Neural cell (in vitro differentiated cells): ENCODE results near the gene P2RX6. TPM values are rescaled to one million over a fixed set of nuclear protein-coding genes. Genes with fewer than 3 reads are reported as not detected.
"Not testable (repeated sequence)": the region's sequence is repeated elsewhere in the genome, so short reads cannot be mapped to it uniquely, and the experiment has no call there.

ENCODE experiments used
- H2AFZ ChIP-seq: fragments of 200-600, 300-800 bp; sonication (generic), shearing (Covaris generic); 2 replicates; pipeline ENCODE4 v1.6.0; 2014; ENCODE audit warnings: low read depth, mild to moderate bottlenecking, antibody characterized with exemption, low read length, moderate library complexity
- H3F3A ChIP-seq: fragments of 200-600 bp; shearing (Covaris generic); 2 replicates; pipeline ENCODE4 v1.6.1; 2016; ENCODE audit warnings: mild to moderate bottlenecking, moderate library complexity, mixed read lengths, antibody characterized with exemption, low read length; ENCODE audit not compliant: insufficient read depth, poor library complexity, severe bottlenecking
- H3K27ac ChIP-seq: fragments of 200-600, 300-800 bp; sonication (generic), shearing (Covaris generic); 2 replicates; pipeline ENCODE4 v1.5.1; 2014; ENCODE audit warnings: mild to moderate bottlenecking, low read length, moderate library complexity
- H3K27me3 ChIP-seq: fragments of 300-800, 200-600 bp; sonication (generic), shearing (Covaris generic); 2 replicates; pipeline ENCODE4 v1.6.0; 2014; ENCODE audit warnings: mild to moderate bottlenecking, low read depth, low read length, moderate library complexity; ENCODE audit not compliant: insufficient read depth
- H3K36me3 ChIP-seq: fragments of 300-800, 200-600 bp; sonication (generic), shearing (Covaris generic); 2 replicates; pipeline ENCODE4 v1.5.1; 2014; ENCODE audit warnings: mild to moderate bottlenecking, antibody characterized with exemption, low read length, moderate library complexity; ENCODE audit not compliant: insufficient read depth
- H3K4me2 ChIP-seq: fragments of 300-800, 200-600 bp; sonication (generic), shearing (Covaris generic); 2 replicates; pipeline ENCODE4 v1.6.0; 2014; ENCODE audit warnings: mild to moderate bottlenecking, low read length
- H3K4me3 ChIP-seq: fragments of 300-800, 200-600 bp; sonication (generic), shearing (Covaris generic); 2 replicates; pipeline ENCODE4 v1.5.1; 2014; ENCODE audit warnings: mild to moderate bottlenecking, low read length, moderate library complexity
- H3K79me2 ChIP-seq: fragments of 200-600 bp; shearing (Covaris generic); replicated peaks from 2 replicates; pipeline ENCODE4 v1.6.0; 2014; ENCODE audit warnings: mild to moderate bottlenecking, low read length, moderate library complexity; ENCODE audit not compliant: insufficient read depth
- H3K9ac ChIP-seq: fragments of 300-800, 200-600 bp; sonication (generic), shearing (Covaris generic); 2 replicates; pipeline ENCODE4 v1.6.1; 2016; ENCODE audit warnings: mild to moderate bottlenecking, low read length, mixed read lengths
- H3K9me2 ChIP-seq: fragments of 200-600 bp; shearing (Covaris generic); 2 replicates; pipeline ENCODE4 v1.6.1; 2016; ENCODE audit warnings: mild to moderate bottlenecking, low read length, mixed read lengths; ENCODE audit not compliant: insufficient read depth
- H3K9me3 ChIP-seq: fragments of 200-600, 300-800 bp; sonication (generic), shearing (Covaris generic); 2 replicates; pipeline ENCODE4 v1.6.1; 2016; ENCODE audit warnings: mild to moderate bottlenecking, mixed run types, low read length, moderate library complexity, mixed read lengths
- H4K20me1 ChIP-seq: fragments of 200-600 bp; shearing (Covaris generic); 2 replicates; pipeline ENCODE4 v1.6.1; 2016; ENCODE audit warnings: mild to moderate bottlenecking, mixed run types; ENCODE audit not compliant: insufficient read depth
- EP300 ChIP-seq: fragments of 450-650 bp; conservative IDR thresholded peaks from 2 replicates; pipeline ENCODE4 v1.6.1; 2014; ENCODE audit warnings: antibody characterized with exemption, mild to moderate bottlenecking, moderate library complexity; ENCODE audit not compliant: poor library complexity, severe bottlenecking
- EZH2 ChIP-seq: fragments of 200-600, 300-800 bp; shearing (Covaris generic), sonication (generic); IDR thresholded peaks from 2 replicates; pipeline ENCODE4 v1.6.1; 2014; ENCODE audit warnings: antibody characterized with exemption, low read length, borderline replicate concordance, mild to moderate bottlenecking; ENCODE audit not compliant: insufficient read depth, poor library complexity, severe bottlenecking
- MXI1 ChIP-seq: fragments of 450-650 bp; conservative IDR thresholded peaks from 2 replicates; pipeline ENCODE4 v1.6.1; 2014; ENCODE audit warnings: antibody characterized with exemption, mild to moderate bottlenecking; ENCODE audit not compliant: poor library complexity, severe bottlenecking
- POLR2AphosphoS5 ChIP-seq: IDR thresholded peaks from 2 replicates; pipeline ENCODE4 v1.6.1; 2012
- RAD21 ChIP-seq: fragments of 450-650 bp; conservative IDR thresholded peaks from 2 replicates; pipeline ENCODE4 v1.6.1; 2014; ENCODE audit warnings: antibody characterized with exemption, mild to moderate bottlenecking, moderate library complexity
- SMC3 ChIP-seq: fragments of 450-650 bp; conservative IDR thresholded peaks from 2 replicates; pipeline ENCODE4 v1.6.1; 2014; ENCODE audit warnings: antibody characterized with exemption, mild to moderate bottlenecking, moderate library complexity; ENCODE audit not compliant: poor library complexity
- TAF1 ChIP-seq: IDR thresholded peaks from 2 replicates; pipeline ENCODE4 v1.6.1; 2012; ENCODE audit warnings: low read depth
- polyA plus RNA-seq: library from polyadenylated mRNA; depleted of rRNA; stranded (reverse); fragments of >200 nt; gene quantifications from 2 replicates; pipeline ENCODE4 v1.2.3, GENCODE V29; 2014
- TF ChIP-seq, protein P1 (sequence below): IDR thresholded peaks from 2 replicates; pipeline ENCODE4 v1.6.1; 2012; ENCODE audit warnings: borderline replicate concordance

The P2RX6 gene
- polyA plus RNA-seq, 1 donor from 2014 or later: 0.17 TPM

DNA sequence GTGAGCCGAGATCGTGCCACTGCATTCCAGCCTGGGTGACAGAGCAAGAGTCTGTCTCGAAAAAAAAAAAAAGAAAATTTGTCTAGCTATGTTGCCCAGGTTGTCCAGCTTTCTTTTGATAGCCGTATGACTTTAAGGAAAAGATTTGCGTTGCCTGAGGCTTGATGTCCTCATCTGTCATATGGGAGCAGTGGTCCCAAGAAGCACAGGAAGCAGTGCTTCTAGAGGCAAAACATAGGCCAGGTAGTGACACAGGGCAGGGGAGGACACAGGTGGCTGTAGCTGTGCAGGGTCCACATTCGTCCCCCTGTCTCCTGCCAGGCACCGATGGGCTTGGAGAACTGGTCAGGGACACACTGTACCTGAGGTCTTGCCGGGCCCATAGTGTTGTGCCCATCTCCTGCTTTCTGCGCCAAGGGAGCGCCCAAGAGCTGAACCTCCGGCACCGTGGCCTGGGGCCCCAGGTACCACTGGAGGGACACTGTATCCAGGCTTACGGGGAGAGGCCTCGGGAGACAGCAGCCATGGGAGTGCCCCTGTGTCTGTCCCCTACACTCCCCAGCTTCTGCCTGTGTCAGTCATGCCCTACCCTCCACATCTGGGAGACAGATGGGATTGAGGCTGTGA lies 32.2 kb downstream of the P2RX6 start:
- Histone ChIP-seq H3K27me3 (no peaks in the 10 kb centered on the region), H3K79me2 (no peaks in the 10 kb centered on the region), H3K4me2 (no peak overlapping the region), H3K27ac (no peak overlapping the region), H3K36me3 (no peaks in the 10 kb centered on the region), H3K4me3 (no peak overlapping the region), H3F3A (no peaks in the 10 kb centered on the region), H2AFZ (no peak overlapping the region), H3K9me3 (no peaks in the 10 kb centered on the region), H3K9ac (no peak overlapping the region), H3K9me2 (no peaks in the 10 kb centered on the region), H4K20me1 (no peaks in the 10 kb centered on the region)
- TF ChIP-seq, protein P1, sequence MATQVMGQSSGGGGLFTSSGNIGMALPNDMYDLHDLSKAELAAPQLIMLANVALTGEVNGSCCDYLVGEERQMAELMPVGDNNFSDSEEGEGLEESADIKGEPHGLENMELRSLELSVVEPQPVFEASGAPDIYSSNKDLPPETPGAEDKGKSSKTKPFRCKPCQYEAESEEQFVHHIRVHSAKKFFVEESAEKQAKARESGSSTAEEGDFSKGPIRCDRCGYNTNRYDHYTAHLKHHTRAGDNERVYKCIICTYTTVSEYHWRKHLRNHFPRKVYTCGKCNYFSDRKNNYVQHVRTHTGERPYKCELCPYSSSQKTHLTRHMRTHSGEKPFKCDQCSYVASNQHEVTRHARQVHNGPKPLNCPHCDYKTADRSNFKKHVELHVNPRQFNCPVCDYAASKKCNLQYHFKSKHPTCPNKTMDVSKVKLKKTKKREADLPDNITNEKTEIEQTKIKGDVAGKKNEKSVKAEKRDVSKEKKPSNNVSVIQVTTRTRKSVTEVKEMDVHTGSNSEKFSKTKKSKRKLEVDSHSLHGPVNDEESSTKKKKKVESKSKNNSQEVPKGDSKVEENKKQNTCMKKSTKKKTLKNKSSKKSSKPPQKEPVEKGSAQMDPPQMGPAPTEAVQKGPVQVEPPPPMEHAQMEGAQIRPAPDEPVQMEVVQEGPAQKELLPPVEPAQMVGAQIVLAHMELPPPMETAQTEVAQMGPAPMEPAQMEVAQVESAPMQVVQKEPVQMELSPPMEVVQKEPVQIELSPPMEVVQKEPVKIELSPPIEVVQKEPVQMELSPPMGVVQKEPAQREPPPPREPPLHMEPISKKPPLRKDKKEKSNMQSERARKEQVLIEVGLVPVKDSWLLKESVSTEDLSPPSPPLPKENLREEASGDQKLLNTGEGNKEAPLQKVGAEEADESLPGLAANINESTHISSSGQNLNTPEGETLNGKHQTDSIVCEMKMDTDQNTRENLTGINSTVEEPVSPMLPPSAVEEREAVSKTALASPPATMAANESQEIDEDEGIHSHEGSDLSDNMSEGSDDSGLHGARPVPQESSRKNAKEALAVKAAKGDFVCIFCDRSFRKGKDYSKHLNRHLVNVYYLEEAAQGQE: no peak
- TF ChIP-seq EZH2: no peak
- no peak for TF ChIP-seq SMC3
- TF ChIP-seq TAF1: no peak
- no peak for TF ChIP-seq RAD21
- no peak for TF ChIP-seq MXI1

DNA sequence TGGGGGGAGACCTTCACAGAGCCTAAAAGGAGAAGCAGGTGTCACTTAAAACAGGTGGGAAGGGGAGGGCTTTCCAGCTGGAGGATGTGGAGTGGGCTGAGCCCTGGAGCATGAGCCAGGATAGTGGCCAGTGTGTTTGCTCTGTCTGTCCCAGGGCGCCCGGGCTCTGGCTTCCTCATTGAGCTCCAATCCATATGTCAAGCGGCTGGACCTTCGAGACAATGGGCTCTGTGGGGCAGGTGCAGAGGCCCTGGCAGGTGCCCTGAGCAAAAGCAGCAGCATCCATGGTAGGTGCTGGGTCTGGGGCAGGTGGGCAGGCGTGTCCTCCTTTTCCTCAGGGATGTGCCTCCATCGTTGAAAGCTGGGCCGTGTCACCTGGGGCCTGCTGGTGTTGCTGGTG lies 32.8 kb downstream of the P2RX6 start:
- Histone ChIP-seq H3K9me2 (no peaks in the 10 kb centered on the region), H3K36me3 (no peaks in the 10 kb centered on the region)

DNA sequence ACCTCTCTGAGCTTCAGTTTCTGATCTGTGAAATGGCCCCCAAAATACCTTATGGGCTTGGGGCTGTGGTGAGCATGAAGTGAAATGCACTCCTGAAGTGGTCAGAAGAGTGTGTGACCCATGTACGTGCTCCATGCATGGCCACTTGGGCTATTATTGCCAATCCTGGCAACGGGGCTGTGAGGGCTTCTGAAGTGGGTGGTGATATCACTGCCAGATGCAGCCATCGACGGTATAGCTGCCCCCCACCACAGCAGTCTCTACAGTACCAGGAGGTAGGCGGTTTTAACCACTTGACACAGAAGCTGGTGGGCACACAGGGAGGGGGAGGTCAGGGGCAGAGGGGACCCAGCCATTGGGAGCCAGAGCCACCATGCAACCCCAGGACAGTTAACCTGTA lies 33.5 kb downstream of the P2RX6 start:
- not testable (repeated sequence) for H2AFZ ChIP-seq, H3K9ac ChIP-seq, H3K36me3 ChIP-seq, H3K9me2 ChIP-seq, H3K4me3 ChIP-seq, H3K4me2 ChIP-seq, H4K20me1 ChIP-seq, H3K79me2 ChIP-seq, H3K9me3 ChIP-seq, H3K27me3 ChIP-seq, H3K27ac ChIP-seq, H3F3A ChIP-seq

More for the DNA sequence above, 32.8 kb downstream of the P2RX6 start:
- H3K4me2 ChIP-seq: no peak overlapping the region
- H3K79me2 ChIP-seq: no peaks in the 10 kb centered on the region
- no peak overlapping the region for H3K4me3 ChIP-seq
- H3K27ac ChIP-seq: no peak overlapping the region
- H3K27me3 ChIP-seq: no peaks in the 10 kb centered on the region
- no peaks in the 10 kb centered on the region for H3F3A ChIP-seq
- TF ChIP-seq MXI1: no peak
- TF ChIP-seq RAD21: no peak
- no peak for TF ChIP-seq POLR2AphosphoS5
- TF ChIP-seq SMC3: no peak
- no peak for TF ChIP-seq EP300
- no peak for TF ChIP-seq TAF1
- no peaks in the 10 kb centered on the region for H4K20me1 ChIP-seq
- H3K9me3 ChIP-seq: no peaks in the 10 kb centered on the region
- no peak overlapping the region for H2AFZ ChIP-seq
- H3K9ac ChIP-seq: no peak overlapping the region

DNA sequence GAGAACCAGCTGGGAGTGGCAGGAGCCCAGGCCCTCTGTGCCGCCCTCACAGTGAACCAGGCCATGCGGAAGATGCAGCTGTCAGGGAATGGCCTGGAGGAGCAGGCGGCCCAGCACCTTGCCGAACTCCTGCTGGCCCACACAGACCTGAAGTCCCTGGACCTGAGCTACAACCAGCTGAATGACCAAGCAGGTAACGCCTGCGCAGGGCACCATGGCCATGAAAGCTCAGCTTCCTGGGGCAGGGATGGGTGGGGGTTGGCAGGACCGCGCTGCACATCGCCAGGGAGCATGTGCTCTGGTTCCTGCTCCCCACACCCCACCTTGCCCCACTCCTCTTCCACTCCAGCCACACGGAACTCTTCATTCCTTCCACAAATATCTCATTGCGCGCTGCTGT lies 34.0 kb downstream of the P2RX6 start:
- not testable (repeated sequence) for H3K4me3 ChIP-seq, H3K27ac ChIP-seq, H3K36me3 ChIP-seq, H3K79me2 ChIP-seq, H3K9me3 ChIP-seq, H3K4me2 ChIP-seq, H3K9ac ChIP-seq, H3K9me2 ChIP-seq, H3K27me3 ChIP-seq, H2AFZ ChIP-seq, H4K20me1 ChIP-seq, H3F3A ChIP-seq
